HG02642 (cell line): Measurements from ENCODE around the gene CLRN1.

ENCODE experiments used
- ATAC-seq: cut with Tn5 transposase; IDR thresholded peaks from one replicate; pipeline ENCODE4 v1.9.1; 2021; ENCODE audit warnings: mild to moderate bottlenecking; ENCODE audit not compliant: unreplicated experiment, poor library complexity

Gene CLRN1

GRCh38 chr3:150978566-150979148 is 6.1 kb upstream of the CLRN1 start:
- ATAC-seq = no peak

GRCh38 chr3:150975992-150976368 is 3.5 kb upstream of the CLRN1 start:
- ATAC-seq = no peak

DNA sequence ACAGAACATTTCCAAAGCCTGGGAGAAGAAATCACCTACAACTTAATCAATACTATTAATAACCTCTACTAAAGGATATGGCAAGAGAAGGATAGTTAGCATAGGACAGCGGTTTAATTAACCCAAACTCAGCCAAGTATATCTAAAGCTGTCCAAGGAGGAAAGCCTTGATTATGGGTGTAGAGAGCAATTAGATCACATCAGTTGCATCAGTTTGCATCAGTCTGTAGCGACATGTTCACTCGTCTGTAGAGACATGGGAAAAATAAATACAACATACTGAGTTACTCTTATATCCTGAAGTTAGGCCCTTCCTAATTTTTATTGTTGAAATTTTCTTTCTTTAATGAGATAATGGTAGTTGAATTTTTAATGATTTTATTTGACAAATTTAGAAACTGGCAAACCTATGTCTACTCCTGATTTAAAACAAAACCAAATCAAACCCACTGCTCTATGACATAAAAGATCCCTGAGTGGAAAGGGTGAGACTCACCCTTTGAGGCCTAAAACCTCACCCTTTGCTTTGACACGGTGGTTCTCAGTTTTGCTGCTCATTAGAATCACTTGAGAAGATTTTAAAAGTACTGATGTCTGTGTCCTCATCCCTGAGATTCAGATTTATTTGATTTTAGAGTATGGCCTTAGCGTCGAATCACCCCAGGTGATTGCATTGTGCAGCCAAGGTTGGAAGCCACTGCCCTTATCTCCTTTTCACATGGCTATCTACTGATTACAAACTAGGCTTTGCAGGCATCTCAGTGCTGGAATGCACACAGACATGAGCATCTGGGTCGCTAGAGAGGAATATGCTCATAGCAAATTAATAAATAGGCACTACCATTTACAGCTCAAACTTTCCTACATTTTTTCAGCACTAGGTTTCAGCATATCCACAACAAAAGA is 2.8 kb upstream of the CLRN1 start:
- no peak for ATAC-seq

DNA sequence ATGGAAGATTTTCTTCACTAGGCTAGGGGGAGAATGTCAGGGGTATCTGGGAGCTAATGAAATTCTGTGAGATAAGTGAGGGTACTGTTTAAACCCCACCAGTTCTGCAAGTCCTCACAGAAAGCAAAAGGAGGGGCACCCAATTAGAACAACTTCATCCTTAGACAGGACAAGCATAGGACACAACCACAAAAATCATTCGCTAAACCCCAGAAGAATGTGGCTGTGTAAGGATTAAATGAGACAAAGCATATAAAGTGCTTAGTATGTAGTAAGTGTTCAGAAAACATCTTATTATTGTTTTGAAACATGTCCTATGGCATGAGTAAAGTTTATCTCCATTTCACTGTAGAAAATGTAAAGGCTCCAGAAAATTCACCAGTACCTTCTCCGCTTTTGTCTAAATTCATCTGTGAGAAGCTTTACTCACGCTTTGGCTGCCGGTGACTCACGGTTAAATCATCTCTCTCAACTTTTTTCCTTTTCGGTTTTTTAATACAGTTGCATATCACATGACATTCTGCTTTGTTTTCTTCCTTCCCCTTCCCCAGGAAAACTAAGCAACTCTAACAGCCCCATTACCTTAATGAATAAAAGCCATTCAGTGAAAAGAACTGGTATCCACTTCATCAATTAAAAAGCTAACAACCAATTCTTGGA is 1.7 kb downstream of the CLRN1 start:
- no peak for ATAC-seq

DNA sequence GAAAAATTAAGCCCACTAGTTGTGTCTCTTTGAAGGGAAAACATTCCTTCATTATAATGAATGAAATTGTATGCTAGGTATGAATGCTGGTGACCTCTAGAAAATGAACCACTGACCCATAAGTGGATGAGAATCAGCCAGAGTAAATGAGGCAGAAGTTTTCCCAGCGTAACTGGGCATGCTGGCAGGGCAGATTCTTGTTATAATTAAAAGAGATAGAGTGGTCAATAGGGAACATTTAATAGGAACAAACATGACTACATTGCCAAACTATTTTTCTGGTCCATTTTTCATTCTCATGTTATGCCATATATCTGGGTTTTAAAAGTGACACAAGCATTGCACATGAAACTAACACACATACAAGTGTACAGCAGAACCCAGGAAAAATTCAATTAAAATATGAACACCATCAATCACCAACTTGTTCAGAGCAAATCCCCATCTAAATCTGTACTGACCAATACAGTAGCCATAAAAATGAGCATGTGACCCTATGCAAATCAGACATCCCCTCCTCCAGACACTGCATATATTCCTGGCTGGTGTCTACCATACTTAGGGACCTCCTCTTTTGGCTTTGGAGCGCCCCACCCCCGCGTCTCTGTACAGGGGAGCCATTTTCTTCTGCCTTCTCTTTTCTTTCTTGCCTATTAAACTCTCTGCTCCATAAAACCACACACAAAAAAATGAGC is 4.0 kb downstream of the CLRN1 start:
- no peak for ATAC-seq

DNA sequence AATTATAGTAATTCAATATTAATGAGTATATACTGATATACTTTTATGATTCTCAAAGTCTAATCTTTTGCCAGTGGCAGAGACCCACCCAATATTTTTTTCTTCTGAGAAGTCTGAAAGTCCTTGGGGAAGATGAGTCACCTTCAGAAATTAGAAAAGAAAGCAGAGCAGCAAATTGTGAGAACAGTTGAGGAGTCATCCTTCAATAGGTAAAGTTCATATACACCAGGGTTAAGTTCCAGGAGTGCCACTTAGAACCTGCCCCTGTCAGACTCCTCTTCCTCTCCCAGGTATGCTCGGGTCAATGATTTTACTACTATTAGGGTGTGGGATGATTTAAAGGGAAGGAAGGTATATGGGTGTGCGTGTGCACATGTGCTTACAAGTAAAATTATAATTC is 7.1 kb downstream of the CLRN1 start:
- no peak for ATAC-seq

DNA sequence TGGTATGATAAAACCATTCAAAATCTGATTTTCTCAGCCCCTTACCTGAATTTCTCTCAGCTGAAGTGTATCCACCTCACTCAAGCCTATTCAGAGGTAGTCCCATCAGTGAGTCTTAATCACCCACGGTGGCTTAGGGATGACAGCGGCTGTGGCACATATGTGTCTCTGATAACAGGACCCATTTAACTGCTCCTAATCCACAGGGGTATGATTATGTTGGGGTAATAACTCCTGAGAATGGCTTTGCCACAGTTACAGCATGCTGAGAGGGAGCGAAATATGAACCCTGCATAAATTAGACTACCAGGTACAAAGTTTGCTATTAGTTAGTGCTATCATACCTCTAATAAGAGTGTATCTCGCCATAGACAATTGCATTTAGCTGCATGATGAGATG is 10.6 kb downstream of the CLRN1 start:
- ATAC-seq = no peak

GRCh38 chr3:150960708-150961684 is 11.5 kb downstream of the CLRN1 start:
- no peak for ATAC-seq

DNA sequence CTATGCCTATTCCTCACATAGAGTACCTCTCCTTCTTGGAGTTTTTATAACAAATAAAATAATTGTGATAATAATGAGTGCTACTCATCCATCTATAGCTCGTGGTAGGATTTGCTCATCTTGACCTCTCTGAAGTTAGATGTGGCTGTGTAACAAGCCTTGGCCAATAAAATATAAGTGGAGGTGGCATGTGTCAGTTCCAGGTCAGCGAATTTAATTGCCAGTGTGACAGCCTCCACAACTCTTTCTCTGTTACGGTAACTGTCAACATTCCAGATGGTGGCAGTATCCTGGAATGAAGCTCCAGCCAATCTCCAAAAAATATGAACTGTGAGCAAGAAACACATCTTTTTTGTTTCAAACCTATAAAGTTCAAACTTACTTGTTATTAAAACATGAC is 13.8 kb downstream of the CLRN1 start:
- ATAC-seq = no peak

DNA sequence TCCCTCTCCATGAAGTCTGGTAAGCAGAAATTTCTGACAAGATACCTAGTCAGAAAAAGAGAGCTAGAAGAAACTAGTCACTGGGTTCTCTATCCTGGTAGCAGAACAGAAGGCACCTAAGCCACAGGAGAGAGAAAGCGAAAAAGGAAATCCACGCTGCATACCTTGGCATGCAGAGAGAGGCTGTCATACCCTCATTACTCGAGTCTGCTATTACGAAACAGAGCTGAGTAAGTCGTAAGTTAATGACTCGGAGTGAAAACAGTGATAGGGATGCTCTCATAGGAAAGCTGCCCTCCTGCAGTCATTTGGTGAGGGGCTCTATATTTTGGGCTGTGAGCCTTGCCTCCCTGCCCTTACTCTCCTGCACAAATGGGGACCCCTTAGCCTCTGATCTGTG is 16.2 kb downstream of the CLRN1 start:
- no peak for ATAC-seq

- ATAC-seq = no peak
Observed at GRCh38 chr3:150951923-150952322, 20.6 kb downstream of the CLRN1 start.

DNA sequence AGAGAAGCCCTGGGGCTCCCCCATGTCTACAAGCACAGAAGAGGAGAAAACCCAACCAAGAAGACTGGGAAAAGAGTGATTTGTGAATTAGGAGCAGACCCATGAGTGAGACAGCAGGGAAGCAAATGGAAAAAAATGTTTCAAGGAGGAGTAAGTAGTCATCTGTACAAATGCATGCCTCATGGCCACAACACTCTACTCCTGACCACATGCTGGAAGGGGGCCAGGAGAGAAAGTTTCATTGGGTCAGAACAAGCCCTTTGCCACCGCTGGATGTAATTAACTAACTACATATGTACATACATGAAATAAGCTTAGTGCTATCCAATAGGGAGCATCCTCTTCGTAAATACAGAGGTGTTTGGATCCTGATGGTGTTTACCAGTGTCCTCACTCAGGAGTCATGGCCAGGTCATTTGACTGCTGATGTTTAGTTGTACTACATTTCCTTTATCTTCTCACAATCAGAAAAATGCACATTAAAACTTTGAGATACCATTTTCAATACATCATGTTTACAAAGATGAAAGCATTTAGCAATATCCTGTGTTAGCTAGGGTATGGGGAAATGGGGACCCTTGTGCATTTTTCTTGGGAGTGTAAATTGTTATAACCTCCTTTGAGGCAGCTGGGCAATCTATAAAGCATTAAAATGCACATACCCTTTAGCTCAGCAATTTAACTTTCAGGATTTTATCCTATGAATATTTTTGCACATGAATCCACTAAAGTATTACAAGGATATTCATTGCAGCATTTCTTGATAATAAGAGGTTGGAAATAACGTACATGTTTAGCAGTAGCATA is 27.1 kb downstream of the CLRN1 start:
- ATAC-seq = no peak

DNA sequence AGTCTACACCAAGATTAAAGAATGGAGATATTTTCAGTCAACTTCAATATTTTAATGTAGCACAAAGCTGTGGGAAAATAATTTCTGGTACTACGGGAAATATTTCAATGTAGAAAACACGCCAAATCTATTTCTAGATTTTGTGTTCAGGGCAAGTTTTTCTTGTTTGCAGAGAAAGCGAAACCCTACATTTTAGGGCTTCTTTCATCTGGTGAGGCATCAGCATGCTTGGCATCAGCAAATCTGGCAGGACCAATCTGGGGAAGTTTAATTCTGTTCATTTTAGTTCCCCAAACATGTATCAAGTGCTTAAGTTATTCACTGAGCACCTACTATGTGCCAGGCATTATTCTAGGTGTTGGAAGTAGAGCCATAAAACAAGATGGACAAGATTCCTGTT is 30.3 kb downstream of the CLRN1 start:
- ATAC-seq = no peak

DNA sequence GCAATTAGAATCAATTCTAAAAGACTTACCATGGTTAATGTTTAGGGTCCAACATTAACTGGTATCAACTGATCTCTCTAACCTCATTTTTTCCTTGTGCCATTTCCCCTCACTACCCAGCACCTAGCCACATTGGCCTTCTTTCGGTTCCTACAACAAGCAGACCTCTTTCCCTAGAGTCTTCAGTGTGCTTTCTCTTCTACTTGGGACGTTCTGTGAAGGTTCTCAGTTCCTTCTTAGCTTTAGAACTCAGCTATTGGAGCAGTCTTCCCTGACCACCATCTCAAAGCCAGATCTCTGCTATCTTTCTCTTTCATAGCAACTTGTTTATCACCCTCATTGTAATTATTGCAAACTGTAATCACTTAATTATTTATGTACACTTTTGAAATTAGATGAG is 35.8 kb downstream of the CLRN1 start:
- ATAC-seq = peak; percentile 69

DNA sequence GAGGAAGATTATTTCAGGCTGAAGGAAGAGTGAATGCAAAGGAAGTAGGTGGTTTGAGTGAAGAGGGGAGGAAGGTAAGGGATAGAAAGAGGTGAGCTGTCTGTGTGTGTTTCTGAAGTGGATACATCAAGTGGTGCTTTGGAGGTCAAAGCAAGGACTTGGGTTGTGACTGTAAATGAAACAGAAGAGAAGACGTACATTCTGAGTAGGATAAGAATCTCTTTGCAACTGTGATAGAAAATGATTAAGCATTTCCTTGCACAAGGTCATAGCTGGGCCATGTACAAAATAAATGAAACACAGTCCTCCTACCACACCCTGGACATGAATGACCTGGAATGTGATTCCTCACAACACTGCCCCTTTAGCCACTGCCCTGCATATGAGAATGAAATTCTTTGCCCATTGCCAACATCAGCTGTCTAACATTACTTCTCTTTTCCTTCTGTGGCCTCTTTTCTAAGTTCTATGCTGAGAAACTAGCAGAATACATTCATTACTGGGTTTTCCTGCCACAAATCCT is 39.0 kb downstream of the CLRN1 start:
- ATAC-seq = no peak

GRCh38 chr3:150931745-150932144 is 40.8 kb downstream of the CLRN1 start:
- ATAC-seq = no peak

DNA sequence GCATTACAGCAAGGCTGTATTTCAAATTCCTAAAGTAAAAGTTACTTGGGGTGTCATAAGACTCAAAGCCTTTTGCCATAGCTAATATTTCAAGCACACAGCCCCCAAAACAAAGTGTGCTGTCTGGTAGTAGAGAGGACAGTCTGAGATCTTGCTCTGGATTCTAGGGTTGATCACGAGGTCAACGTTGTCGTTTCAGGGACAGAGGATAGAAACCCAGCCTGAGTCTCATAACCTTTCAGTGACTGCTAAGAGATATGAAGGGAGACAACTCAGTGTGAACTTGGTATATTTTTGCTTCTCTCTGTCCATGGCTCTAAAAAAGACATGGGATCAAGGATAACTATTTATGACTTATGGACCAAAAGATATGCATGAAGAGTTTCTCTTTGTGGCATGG is 41.7 kb downstream of the CLRN1 start:
- ATAC-seq = no peak

DNA sequence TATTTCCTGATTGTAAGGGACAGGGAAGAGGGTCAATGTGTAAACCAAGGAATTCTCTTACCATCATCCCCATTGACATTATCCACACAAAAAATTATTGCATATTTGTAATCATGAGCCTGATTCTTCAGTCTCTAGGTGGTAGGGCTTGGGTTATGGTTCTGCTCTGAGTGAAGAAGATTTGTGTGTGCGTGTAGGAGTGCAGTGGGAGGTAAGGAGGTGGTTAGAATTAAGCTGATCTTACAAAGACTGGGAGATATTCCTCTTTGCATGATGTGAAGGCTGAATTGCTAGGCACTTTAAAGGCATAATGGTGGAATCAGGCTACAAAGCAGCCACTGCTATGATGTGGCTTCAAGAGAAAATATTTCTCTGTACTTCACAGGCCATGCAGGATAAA is 44.3 kb downstream of the CLRN1 start:
- no peak for ATAC-seq

DNA sequence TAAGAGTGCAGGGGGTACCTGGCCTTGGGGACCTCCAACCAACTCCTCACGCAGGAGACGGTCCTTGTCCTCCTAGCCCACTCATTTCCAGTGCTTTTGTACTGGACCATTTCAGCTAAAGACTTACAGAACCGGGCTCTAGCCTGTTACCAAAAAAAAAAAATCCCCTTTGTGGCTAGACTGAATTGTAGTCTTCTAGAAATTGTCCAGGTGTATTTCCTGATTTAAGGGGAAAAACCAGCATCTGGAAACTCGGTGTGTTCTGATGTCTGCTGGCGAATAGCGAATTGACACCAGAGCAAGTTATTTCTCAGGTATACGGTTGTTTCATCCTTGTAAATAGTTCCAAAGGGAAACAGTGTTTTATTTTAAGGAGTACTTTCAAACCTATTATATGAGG is 46.2 kb downstream of the CLRN1 start:
- ATAC-seq = no peak
